Right lobe of liver (tissue), 6 donors: ENCODE measurements around the gene ARHGEF12. TPM values are rescaled to one million over a fixed set of nuclear protein-coding genes. Genes with fewer than 3 reads are reported as not detected.

Experiments used
- ATAC-seq, 4 donors: fragments of 200-7000 bp; cut with Tn5 transposase; one replicate each; pipeline ENCODE4 v1.9.1; 2020; ENCODE audit warnings: mild to moderate bottlenecking in 4 of 4, moderate library complexity in 4 of 4
- DNase-seq, 3 donors: peaks; one replicate each; pipeline ENCODE4 v3.0.0-alpha.2; 2020
- H3K27ac ChIP-seq, 3 donors: fragments of 200-600 bp; one replicate each; pipeline ENCODE4 v1.8.0; 2022
- H3K27me3 ChIP-seq, 2 donors: fragments of 200-600 bp; one replicate each; pipeline ENCODE4 v1.8.0; 2022
- H3K36me3 ChIP-seq, 4 donors: fragments of 200-600 bp; sonication (generic) in 1 of 4; one replicate each; pipeline versions ENCODE4 v1.5.1 to v1.8.0; 2017 to 2022; ENCODE audit warnings: control low read depth in 1 of 4
- H3K4me1 ChIP-seq, 4 donors: fragments of 200-600 bp; sonication (generic) in 1 of 4; one replicate each; pipeline versions ENCODE4 v1.5.1 to v1.8.0; 2017 to 2022; ENCODE audit warnings: control low read depth in 1 of 4
- H3K4me3 ChIP-seq, 3 donors: fragments of 200-600 bp; one replicate each; pipeline ENCODE4 v1.8.0; 2022
- H3K9me3 ChIP-seq, 4 donors: fragments of 200-600 bp; sonication (generic) in 1 of 4; one replicate each; pipeline versions ENCODE4 v1.5.1 to v1.8.0; 2017 to 2022; ENCODE audit warnings: control low read depth in 1 of 4
- POLR2A ChIP-seq: fragments of 450-650 bp; IDR thresholded peaks from one replicate; pipeline ENCODE4 v1.6.1; 2017; ENCODE audit warnings: antibody characterized with exemption, mild to moderate bottlenecking
- WGBS: methylation state at CpG from one replicate; pipeline ENCODE4 v1.1.6; 2018; ENCODE audit warnings: low coverage, low lambda C conversion rate; ENCODE audit not compliant: insufficient coverage; ENCODE audit errors: missing lambda C conversion rate; 5-methylcytosine and 5-hydroxymethylcytosine counted together
- intact Hi-C, 2 donors: fragments of 100-400 bp; cut with DNase I; formaldehyde crosslinking; loops; one replicate each; pipeline versions ENCODE4 v1.11.2 to v1.14.1; 2022
- small RNA-seq, 2 experiments: library from RNA; depleted of rRNA; stranded (forward); fragments of <200 nt; gene quantifications; one replicate each; pipeline ENCODE3, GENCODE V24; 2016
- total RNA-seq, 6 experiments: library from RNA; depleted of rRNA in 2 of 6; stranded (reverse); fragments of >200 nt in 2 of 6; fragmentation: NEBNext Ultra II Directional in 3 of 6; extraction: Animal tissue kit (Norgen Biotek cat#: 25700) in 3 of 6; gene quantifications; one replicate each; pipeline versions ENCODE4 v1.1.0 to v1.2.4, GENCODE V29; 2016 to 2023
- TF ChIP-seq, protein P1 (sequence below), 4 donors: fragments of 200-600 bp in 3 of 4; fragments of 450-650 bp in 1 of 4; IDR thresholded peaks; one replicate each; pipeline versions ENCODE4 v1.5.1 to v1.8.0; 2016 to 2022; ENCODE audit warnings: antibody characterized with exemption in 4 of 4, mild to moderate bottlenecking in 2 of 4
- donor health status: DM: no; HTN: yes; CAD: no.
- donor health status: DM: no; HTN: no; CAD: no.
- donor health status: DM: no; HTN: no; CAD: no.
- donor health status: DM: no; HTN: yes; CAD: no.
- donor health status: DM: no; HTN: yes; CAD: no.

The ARHGEF12 gene
- total RNA-seq, 6 experiments from 2014 or later = 75.1 to 113 (median 94.0) TPM

DNA sequence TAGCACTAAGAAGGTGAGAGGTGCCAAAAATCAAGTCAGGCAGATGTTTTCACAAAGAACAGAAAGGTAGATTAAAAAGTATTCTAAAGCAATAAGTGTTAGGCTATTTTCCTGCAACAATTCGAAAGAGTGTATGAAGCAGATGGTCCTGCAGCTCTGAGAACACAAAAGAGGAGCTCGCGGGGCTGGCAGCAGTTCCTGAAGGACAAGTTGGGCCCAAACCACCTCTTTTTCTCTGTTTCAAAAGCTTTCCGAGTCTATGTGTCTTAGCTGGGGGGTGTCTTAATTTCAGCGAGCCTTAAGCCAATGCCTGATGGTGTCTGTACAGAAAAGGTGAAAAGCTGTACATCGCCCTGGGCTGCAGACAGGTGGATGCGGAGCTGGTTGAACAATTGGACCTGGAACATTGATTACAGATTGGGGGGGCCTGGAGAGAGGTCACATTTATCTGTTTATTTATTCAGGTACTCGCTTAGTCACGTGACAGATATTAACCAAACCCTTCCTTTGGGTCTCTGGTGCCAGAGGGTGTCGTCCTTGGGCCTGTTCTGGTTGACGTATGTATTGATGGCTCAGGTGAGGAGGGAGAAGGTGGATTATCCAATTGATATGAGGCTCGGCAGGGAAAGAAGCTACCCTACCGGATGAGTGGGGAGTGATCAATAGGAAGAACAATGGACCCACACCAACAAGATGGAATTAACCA lies 200.0 kb downstream of the ARHGEF12 start:
- Histone ChIP-seq H3K4me3 (no peak overlapping the region), H3K36me3 (no peaks in the 10 kb centered on the region), H3K9me3 (no peaks in the 10 kb centered on the region), H3K4me1 (no peaks in the 10 kb centered on the region), H3K27me3 (no peaks in the 10 kb centered on the region), H3K27ac (no peak overlapping the region)
- intact Hi-C loops = no loop called here
- TF ChIP-seq, protein P1, sequence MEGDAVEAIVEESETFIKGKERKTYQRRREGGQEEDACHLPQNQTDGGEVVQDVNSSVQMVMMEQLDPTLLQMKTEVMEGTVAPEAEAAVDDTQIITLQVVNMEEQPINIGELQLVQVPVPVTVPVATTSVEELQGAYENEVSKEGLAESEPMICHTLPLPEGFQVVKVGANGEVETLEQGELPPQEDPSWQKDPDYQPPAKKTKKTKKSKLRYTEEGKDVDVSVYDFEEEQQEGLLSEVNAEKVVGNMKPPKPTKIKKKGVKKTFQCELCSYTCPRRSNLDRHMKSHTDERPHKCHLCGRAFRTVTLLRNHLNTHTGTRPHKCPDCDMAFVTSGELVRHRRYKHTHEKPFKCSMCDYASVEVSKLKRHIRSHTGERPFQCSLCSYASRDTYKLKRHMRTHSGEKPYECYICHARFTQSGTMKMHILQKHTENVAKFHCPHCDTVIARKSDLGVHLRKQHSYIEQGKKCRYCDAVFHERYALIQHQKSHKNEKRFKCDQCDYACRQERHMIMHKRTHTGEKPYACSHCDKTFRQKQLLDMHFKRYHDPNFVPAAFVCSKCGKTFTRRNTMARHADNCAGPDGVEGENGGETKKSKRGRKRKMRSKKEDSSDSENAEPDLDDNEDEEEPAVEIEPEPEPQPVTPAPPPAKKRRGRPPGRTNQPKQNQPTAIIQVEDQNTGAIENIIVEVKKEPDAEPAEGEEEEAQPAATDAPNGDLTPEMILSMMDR (IDR thresholded peaks at IDR 0.05) = no peak
- TF ChIP-seq POLR2A = no peak
- no peak for ATAC-seq
- no peak for DNase-seq
- WGBS = 73% methylated on average over 10 of the region's 13 CpGs

DNA sequence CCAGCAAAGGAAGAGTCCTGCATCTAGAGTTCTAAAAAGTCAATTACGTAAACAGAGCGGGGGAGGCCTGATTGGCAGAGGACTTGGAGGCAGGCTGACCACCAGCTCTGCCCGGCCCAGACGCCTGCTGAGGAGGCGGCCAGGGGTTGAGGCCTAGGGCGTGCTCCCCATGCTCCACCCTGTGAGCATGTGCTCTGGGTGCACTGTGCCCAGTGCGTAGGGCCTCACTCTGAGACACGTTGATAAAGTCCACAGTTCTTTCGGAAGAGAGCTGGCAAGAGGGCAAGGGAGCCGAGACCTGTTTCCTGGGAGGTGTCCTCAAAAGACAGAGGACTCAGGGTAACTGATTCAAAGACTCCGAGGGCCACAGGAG lies 200.6 kb downstream of the ARHGEF12 start:
- no peaks in the 10 kb centered on the region for H3K9me3 ChIP-seq
- 62% methylated on average over 6 of the region's 11 CpGs for WGBS
- no peaks in the 10 kb centered on the region for H3K36me3 ChIP-seq
- TF ChIP-seq, protein P1 (IDR thresholded peaks at IDR 0.05) = no peak
- TF ChIP-seq POLR2A = no peak
- intact Hi-C loops = no loop called here
- no peak for ATAC-seq
- no peak overlapping the region for H3K27ac ChIP-seq
- no peak overlapping the region for H3K4me3 ChIP-seq
- H3K4me1 ChIP-seq = no peaks in the 10 kb centered on the region
- no peaks in the 10 kb centered on the region for H3K27me3 ChIP-seq
- no peak for DNase-seq

DNA sequence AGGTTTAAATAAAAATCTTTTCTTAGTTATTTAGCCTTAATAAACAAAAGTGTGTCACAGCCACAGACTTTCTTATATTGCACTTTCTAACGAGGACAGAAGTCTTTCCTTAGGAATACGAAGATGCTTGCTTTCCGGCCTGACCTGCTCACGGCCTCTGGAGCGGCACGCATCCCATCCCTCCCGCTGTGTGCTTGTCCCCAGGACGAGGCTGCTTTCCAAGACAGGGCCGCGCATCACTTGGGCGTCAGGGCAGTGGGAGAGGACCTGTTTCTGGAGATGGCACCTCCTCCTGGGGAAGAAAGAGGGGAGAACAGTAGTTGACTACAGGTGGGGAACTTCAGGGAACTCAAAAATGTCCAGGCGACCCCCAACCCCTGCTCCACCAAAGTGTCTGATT lies 201.8 kb downstream of the ARHGEF12 start:
- intact Hi-C loops = no loop called here
- TF ChIP-seq, protein P1 (IDR thresholded peaks at IDR 0.05) = no peak
- no peak for TF ChIP-seq POLR2A
- no peaks in the 10 kb centered on the region for H3K9me3 ChIP-seq
- no peak overlapping the region for H3K27ac ChIP-seq
- no peaks in the 10 kb centered on the region for H3K4me1 ChIP-seq
- ATAC-seq = no peak
- H3K36me3 ChIP-seq = no peaks in the 10 kb centered on the region
- H3K4me3 ChIP-seq = no peak overlapping the region
- H3K27me3 ChIP-seq = no peaks in the 10 kb centered on the region
- DNase-seq = no peak
- WGBS = 84% methylated on average over 7 of the region's 12 CpGs

DNA sequence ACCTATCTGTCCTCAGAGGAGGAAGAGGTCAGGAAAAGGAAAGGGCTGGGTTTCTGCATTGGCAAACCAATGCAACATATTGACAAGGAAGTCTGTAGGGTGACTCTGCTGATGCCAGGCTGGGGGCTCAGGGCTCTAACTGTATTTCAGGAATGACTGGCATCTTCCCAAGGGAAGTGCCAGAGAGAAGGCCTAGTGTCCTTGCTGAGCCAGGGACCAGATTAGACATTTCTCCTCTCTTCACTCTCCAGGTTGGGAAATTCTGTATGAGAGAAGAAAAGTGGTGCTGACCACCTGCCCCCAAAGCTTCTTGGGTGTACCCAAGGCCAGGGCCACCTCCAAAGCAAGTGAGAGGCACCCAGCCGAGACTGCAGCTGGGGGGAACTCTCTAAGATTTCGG lies 202.5 kb downstream of the ARHGEF12 start:
- TF ChIP-seq POLR2A = no peak
- TF ChIP-seq, protein P1 (IDR thresholded peaks at IDR 0.05) = no peak
- no peak overlapping the region for H3K27ac ChIP-seq
- no peaks in the 10 kb centered on the region for H3K4me1 ChIP-seq
- H3K27me3 ChIP-seq = no peaks in the 10 kb centered on the region
- no peaks in the 10 kb centered on the region for H3K36me3 ChIP-seq
- ATAC-seq = no peak
- intact Hi-C loops = no loop called here
- H3K4me3 ChIP-seq = no peak overlapping the region
- no CpG with 5 or more reads among the region's 2 CpGs for WGBS
- no peak for DNase-seq
- no peaks in the 10 kb centered on the region for H3K9me3 ChIP-seq

Small RNAs within 50 kb of the gene (small RNA-seq; reads per million reads assigned to genes)
- 414 to 644 reads per million in 2 experiments for gene RF00100

Other genes starting within 250 kb of the ARHGEF12 start
- 1 to 10 TPM in 4 of 6 experiments, not detected in 2; 1.1 to 2.1 (median 1.3) TPM for gene TRIM29, start 198.3 kb upstream of the ARHGEF12 start, total RNA-seq
- 100 to 1,000 TPM; 199 to 271 (median 220) TPM for gene OAF, start 125.4 kb upstream of the ARHGEF12 start, total RNA-seq
- not detected for gene POU2F3, start 96.3 kb upstream of the ARHGEF12 start, total RNA-seq
- gene TLCD5, start 11.1 kb upstream of the ARHGEF12 start, total RNA-seq = 1 to 10 TPM in 1 of 6 experiments, under 1 TPM in 5; 0.07 to 1.3 (median 0.38) TPM
- gene GRIK4, start 175.3 kb downstream of the ARHGEF12 start, total RNA-seq = under 1 TPM in 2 of 6 experiments, not detected in 4; 0.07 to 0.11 TPM